22Rv1 (cell line): Measurements from ENCODE around the gene HDAC5.

ENCODE experiments used
- CTCF ChIP-seq: fragments of 450-650 bp; IDR thresholded peaks from 2 replicates; pipeline ENCODE4 v1.5.1; 2017; ENCODE audit warnings: mild to moderate bottlenecking
- ZFX ChIP-seq: fragments of 450-650 bp; IDR thresholded peaks from 2 replicates; pipeline ENCODE4 v1.6.1; 2017; ENCODE audit warnings: antibody characterized with exemption, borderline replicate concordance

- TF ChIP-seq CTCF (no peak), ZFX (no peak)
Observed at GRCh38 chr17:44164476-44164875, 41.0 kb upstream of the HDAC5 start.
